Prostate gland (tissue), 2 donors: Measurements from ENCODE around the gene RRAD. TPM values are rescaled to one million over a fixed set of nuclear protein-coding genes. Genes with fewer than 3 reads are reported as not detected.
A peak's percentile ranks its signal among the peaks of the same experiment; 100 is the strongest.

Experiments
- DNase-seq: peaks from one replicate; pipeline ENCODE4 v3.0.0-alpha.2; 2019; ENCODE audit warnings: low spot score
- H3K27ac ChIP-seq, 2 donors: fragments of 200-600 bp; sonication (generic); 2 replicates each; pipeline ENCODE4 v1.5.1; 2017 to 2019
- H3K27me3 ChIP-seq: fragments of 200-600 bp; sonication (generic); replicated peaks from 2 replicates; pipeline ENCODE4 v1.5.1; 2019; ENCODE audit not compliant: insufficient read depth
- H3K36me3 ChIP-seq, 2 donors: fragments of 200-600 bp; sonication (generic); 1 replicate in 1 of 2; 2 replicates in 1 of 2; pipeline versions ENCODE4 v1.5.1 to v1.8.1; 2017 to 2019
- H3K4me1 ChIP-seq: fragments of 200-600 bp; sonication (generic); replicated peaks from 2 replicates; pipeline ENCODE4 v1.5.1; 2019
- H3K4me3 ChIP-seq, 2 donors: fragments of 200-600 bp; sonication (generic); 2 replicates each; pipeline ENCODE4 v1.5.1; 2017 to 2019
- H3K9me3 ChIP-seq: fragments of 200-600 bp; sonication (generic); 2 replicates; pipeline ENCODE4 v1.5.1; 2017
- CTCF ChIP-seq, 4 experiments: fragments of 200-600 bp in 2 of 4; fragments of 450-650 bp in 2 of 4; sonication (generic) in 2 of 4; IDR thresholded peaks; 1 replicate in 3 of 4; 2 replicates in 1 of 4; pipeline ENCODE4 v1.5.1; 2016 to 2019; ENCODE audit warnings: antibody characterized with exemption in 4 of 4, mild to moderate bottlenecking in 2 of 4, moderate library complexity in 2 of 4
- POLR2A ChIP-seq: fragments of 450-650 bp; IDR thresholded peaks from one replicate; pipeline ENCODE4 v1.6.1; 2016; ENCODE audit warnings: antibody characterized with exemption, mild to moderate bottlenecking
- POLR2AphosphoS5 ChIP-seq: sonication (generic); formaldehyde crosslinking; IDR thresholded peaks from one replicate; pipeline ENCODE4 v1.6.1; 2017; ENCODE audit warnings: antibody characterized with exemption
- WGBS: methylation state at CpG from one replicate; pipeline ENCODE4 v1.1.5; 2018; 5-methylcytosine and 5-hydroxymethylcytosine counted together
- intact Hi-C: fragments of 100-400 bp; cut with DNase I; formaldehyde crosslinking; loops from one replicate; pipeline ENCODE4 v1.14.2; 2022
- total RNA-seq, 2 donors: library from RNA; depleted of rRNA; stranded (reverse); fragments of >200 nt; gene quantifications; one replicate each; pipeline ENCODE4 v1.1.0, GENCODE V29; 2016

Gene RRAD
- total RNA-seq, 2 donors from 2014 or later: 17.0 to 37.0 TPM

DNA sequence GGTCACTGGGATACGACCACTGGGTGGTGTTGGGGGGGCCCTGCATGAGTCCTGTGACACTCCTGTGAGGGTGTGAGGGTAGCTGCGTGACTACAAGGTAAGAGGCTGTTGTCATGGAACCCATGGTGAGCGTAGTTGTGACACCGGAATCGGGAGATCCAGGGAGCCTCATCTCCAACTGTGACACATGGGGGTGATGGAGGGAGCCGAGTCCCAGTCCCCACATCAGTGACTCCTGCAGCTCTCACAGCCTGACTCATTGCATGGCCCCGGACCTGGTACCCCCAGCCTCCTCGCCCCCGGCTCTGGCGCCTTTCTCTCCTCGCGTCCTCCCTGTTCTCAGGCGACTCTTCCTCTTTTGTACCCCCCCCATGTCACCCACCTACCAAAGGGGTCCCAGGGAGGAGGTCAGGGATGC, 20.9 kb downstream of the RRAD start:
- H3K4me1 ChIP-seq: no peaks in the 10 kb centered on the region
- H3K4me3 ChIP-seq: no peak overlapping the region
- H3K9me3 ChIP-seq: no peaks in the 10 kb centered on the region
- 85% methylated on average over 13 of the region's 13 CpGs for WGBS
- no peak for DNase-seq
- H3K36me3 ChIP-seq: no peaks in the 10 kb centered on the region
- intact Hi-C loops: loop anchor here (2.0 kb wide), 1 partner anchor 18 kb away; no protein-coding TSS in a partner anchor
- peak overlapping the region; percentile 31 to 32 for H3K27ac ChIP-seq
- H3K27me3 ChIP-seq: no peaks in the 10 kb centered on the region
- TF ChIP-seq POLR2AphosphoS5: no peak
- TF ChIP-seq CTCF (IDR thresholded peaks at IDR 0.05): no peak
- TF ChIP-seq POLR2A: no peak

DNA sequence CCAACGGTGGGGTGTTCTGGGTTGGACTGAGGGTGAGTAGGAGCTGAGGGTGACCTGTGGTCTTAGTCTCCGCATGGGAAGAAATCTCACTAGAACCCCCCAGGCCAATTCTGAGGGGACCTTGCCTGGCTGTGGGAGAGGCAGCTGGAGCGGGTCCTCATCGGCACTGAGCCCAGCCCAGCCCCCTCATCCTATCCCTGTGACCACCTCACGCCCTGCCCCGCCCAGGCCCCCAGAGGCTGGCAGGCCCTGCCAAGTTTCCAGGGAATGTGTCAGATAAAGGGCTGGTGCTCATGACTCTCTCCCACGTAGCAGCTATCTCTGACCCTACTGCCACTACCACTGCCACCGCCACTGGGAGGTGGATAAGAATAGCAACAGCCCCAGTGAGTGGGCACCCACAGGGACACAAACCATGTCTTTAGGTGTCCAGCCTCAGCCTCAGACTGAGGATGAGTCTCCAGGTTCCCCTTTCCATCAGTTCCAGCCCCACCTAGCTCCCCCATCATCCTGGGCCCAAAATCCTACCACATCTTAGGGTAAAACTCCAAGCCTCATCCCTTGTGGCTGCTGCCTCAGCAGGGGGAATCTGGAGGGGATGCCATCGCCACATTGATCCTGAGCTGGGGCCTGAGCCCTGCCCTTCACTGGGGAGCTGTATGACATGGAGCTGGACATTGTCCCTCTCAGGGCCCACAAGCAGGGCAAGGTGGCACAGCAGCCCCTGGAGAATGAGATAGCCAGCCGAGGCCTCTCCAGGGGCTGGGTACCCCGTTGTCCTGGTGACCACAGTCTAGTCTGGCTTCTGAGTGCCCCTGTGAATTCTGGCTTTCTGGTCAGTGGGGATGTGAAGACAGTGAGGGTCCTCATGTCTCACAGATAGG, 21.5 kb downstream of the RRAD start:
- Histone ChIP-seq H3K9me3 (no peaks in the 10 kb centered on the region), H3K4me3 (no peak overlapping the region), H3K27me3 (no peaks in the 10 kb centered on the region), H3K36me3 (no peaks in the 10 kb centered on the region), H3K4me1 (no peaks in the 10 kb centered on the region), H3K27ac (peak overlapping the region in 1 of 2 donors; percentile 31)
- intact Hi-C loops: loop anchor here (2.0 kb wide), 1 partner anchor 19 kb away; no protein-coding TSS in a partner anchor
- no peak for DNase-seq
- WGBS: 82% methylated on average over 11 of the region's 11 CpGs
- no peak for TF ChIP-seq POLR2A
- no peak for TF ChIP-seq POLR2AphosphoS5
- no peak for TF ChIP-seq CTCF (IDR thresholded peaks at IDR 0.05)

DNA sequence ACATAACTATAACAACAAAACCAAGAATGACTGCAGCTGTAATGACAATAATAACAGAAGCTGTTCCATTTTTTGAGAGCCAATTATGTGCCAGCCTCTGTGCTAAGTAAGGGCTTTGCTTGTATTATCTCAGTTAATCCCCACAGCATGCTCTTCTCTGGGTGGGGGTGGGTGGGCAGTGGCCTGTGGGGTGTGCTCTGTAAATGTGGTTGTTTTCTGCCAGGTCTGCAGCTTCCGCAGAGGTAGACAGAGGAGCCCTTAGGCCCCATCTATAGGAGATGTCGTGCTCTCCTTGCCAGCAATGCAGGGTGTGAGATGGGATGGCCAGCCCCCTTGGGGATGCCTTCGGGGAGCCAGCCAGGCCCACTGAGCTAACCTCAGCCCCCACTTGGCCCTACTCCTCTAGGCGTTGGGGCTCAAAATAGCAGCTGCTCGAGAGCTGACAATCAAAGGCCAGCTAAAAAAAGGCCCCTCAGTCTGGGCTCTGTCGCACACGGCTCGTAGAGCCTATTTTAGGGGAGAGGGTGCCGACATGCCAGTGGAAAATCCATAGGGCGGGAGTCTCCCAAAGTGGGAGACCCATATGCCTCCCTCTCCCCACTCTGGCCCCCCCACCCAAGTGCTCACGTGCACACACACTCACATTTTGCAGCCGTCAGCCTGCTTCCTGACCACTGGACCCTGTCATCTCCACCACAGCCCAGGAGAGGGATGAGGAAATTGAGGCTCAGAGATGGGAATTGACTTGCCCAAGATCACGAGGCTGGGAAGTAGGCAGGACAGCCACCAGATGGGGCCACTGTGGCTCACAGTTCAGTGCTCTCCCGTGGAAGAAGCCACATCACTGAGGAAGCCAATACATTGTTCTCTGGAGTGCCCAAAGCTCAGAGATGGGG, 22.4 kb downstream of the RRAD start:
- no peak for TF ChIP-seq POLR2AphosphoS5
- TF ChIP-seq CTCF (IDR thresholded peaks at IDR 0.05): no peak
- no peak for TF ChIP-seq POLR2A
- H3K27me3 ChIP-seq: no peaks in the 10 kb centered on the region
- H3K4me1 ChIP-seq: no peaks in the 10 kb centered on the region
- no peak for DNase-seq
- intact Hi-C loops: no loop called here
- H3K4me3 ChIP-seq: no peak overlapping the region
- no peaks in the 10 kb centered on the region for H3K36me3 ChIP-seq
- H3K27ac ChIP-seq: no peak overlapping the region
- 67% methylated on average over 14 of the region's 14 CpGs for WGBS
- no peaks in the 10 kb centered on the region for H3K9me3 ChIP-seq

DNA sequence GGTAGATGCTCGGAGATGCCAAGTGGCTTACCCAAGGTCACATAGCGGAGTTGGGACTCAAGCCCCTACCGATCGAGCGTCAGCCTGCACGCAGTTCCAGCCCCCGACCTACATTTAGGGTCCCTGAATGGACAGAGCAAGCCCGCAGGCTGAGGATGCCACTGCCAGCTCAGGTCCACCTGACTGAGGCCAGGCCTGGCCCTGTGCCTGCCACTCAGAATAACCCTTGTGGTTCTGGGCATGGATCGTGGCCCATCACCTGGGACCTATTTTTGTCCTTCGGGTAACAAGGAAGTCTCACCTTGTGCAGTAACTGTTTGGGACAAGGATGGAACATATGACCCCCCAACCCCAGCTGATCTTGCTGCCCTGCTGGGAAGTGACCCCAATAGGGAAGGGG, 23.7 kb downstream of the RRAD start:
- no peak for DNase-seq
- no peaks in the 10 kb centered on the region for H3K36me3 ChIP-seq
- 97% methylated on average over 10 of the region's 10 CpGs for WGBS
- TF ChIP-seq CTCF (IDR thresholded peaks at IDR 0.05) (no peak), POLR2A (no peak), POLR2AphosphoS5 (no peak)
- peak overlapping the region; percentile 54 to 73 for H3K27ac ChIP-seq
- H3K4me1 ChIP-seq: no peaks in the 10 kb centered on the region
- no peaks in the 10 kb centered on the region for H3K27me3 ChIP-seq
- no peak overlapping the region for H3K4me3 ChIP-seq
- no peaks in the 10 kb centered on the region for H3K9me3 ChIP-seq
- intact Hi-C loops: no loop called here
